HG03108 (cell line): ENCODE measurements around the gene MYOCD.

ENCODE experiments used
- ATAC-seq: cut with Tn5 transposase; IDR thresholded peaks from one replicate; pipeline ENCODE4 v1.9.1; 2021; ENCODE audit warnings: moderate library complexity; ENCODE audit not compliant: unreplicated experiment

MYOCD gene

GRCh38 chr17:12640364-12640763 is 25.3 kb upstream of the MYOCD start:
- no peak for ATAC-seq

GRCh38 chr17:12641084-12641483 is 24.6 kb upstream of the MYOCD start:
- ATAC-seq: no peak

DNA sequence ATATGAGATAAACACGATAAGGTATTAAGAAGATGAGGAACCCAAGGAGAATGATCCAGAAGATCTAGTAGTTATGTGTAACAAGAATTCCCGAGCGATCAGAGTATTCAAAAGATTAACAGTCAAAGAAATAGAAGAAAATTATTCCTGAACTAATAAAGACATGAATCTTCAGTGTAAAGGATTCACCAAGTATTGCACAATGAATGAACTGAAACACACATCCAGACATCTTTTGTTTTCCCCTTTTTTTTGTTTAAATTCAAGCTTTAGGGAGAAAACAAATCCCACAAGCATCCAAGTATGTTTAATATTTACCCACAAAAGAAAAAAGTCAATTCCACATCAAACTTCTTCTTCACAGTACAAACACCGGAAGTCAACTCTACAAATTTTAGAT is 23.7 kb upstream of the MYOCD start:
- ATAC-seq: no peak

DNA sequence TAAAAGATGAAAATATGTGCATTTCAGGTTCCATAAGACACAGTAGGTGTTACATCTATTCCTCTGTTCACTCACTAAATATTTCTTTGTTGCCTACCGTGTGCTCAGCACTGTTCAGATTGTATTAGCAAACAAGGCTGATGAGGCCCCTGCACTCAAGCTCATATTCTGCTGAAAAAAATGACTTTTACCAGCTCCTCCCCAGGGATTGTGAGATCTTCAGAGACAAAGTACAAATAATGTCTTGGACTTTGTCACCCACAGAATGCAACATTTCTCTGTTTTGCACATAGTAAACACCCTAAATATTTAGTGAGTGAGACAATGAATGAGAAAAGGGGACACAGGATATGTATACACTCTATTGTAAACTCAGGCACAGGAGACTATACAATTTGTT is 21.9 kb upstream of the MYOCD start:
- ATAC-seq: no peak

DNA sequence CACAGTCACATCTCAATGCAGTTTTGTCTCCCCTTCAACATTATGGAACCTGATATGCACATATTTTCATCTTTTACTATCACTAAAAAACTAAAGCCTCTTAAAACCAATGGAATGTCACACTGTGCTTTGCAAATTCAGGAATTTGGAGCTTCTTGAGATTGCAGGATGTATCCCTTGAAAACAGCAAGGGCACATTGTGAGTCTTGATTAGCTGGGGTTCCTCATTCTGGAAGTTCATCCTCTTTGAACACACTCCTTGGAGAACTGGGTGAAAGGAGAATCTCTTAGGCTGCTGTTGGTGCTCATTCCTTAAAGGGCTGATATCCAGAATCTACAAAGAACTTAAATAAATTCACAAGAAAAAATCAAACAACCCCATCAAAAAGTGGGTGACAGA is 21.1 kb upstream of the MYOCD start:
- ATAC-seq: no peak

- ATAC-seq: no peak
Observed at GRCh38 chr17:12646761-12647422, 18.8 kb upstream of the MYOCD start.

DNA sequence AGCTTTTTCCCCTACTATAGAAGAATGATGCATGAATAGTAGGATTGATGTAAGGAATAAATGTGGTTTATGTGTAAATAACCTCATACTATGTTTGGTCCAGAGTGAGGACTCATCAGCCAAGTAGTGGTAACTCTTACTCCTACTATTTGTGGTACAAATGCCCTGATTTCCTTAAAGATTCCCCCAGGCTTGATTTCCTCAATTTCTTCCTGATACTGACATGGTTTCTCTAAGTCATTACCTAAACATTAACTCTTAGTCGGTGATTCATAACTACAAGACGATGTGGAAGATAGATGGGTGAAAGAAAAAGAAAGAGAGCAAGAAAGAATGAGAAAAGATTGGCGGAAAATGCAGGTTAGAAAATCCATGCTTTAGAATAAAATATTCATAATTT is 17.2 kb upstream of the MYOCD start:
- ATAC-seq: no peak

GRCh38 chr17:12655936-12656335 is 9.8 kb upstream of the MYOCD start:
- ATAC-seq: no peak

GRCh38 chr17:12656354-12656753 is 9.3 kb upstream of the MYOCD start:
- no peak for ATAC-seq

DNA sequence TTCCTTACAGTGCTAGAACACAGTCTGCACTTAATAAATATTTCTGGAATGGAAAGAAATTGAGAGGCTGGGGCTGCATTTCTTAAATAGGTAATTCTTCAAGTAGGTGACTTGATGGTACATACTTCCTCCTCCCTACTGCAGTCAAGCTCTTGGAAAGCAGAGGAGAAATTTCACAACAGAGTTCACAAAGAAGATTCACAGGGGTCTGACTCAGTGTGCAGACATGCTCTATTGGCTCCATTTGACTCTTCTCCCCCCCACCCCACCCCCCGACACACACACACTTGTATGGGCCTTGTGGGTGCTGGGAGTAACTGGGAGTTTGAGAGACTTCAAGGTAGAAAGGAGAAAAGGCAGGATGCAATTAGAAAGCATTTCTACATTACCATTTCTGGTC is 6.2 kb upstream of the MYOCD start:
- no peak for ATAC-seq

DNA sequence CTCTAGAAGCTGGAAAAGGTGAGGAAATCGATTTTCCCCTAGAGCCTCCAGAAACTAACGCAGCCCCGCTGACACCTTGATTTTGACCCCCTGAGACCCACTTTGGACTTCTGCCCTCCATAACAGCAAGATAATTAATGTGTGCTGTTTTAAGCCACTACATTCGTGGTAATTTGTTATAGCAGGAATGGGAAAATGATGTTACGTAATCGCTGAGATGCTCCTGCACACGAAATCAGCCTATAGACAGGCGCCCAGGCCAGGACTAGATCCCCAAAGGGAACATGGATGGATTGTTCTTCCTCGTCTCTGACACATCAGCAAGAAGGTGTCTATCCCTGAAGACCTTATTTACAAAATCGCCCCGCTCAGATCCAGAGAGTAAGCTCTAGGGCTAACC is 1.4 kb upstream of the MYOCD start:
- no peak for ATAC-seq

DNA sequence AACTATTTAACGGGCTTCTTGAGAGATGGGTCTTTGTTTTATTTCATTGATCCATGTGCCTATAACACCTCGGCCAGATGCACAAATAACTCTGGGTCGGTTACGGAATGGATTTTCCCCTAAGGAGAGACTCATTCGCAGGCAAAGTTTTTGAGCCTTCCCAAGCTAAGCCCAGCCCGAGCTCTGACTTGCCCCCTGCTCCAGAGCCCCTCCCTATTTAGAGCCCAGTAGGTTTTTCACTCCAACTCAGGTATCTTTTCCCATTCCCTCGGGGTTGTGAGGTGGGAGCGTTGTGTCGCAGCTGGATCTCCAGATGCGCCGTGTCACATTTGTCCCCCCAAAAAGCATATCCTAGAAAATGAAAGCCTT is 812 bp upstream of the MYOCD start:
- no peak for ATAC-seq

GRCh38 chr17:12666718-12667117 is 1.0 kb downstream of the MYOCD start:
- ATAC-seq: no peak

DNA sequence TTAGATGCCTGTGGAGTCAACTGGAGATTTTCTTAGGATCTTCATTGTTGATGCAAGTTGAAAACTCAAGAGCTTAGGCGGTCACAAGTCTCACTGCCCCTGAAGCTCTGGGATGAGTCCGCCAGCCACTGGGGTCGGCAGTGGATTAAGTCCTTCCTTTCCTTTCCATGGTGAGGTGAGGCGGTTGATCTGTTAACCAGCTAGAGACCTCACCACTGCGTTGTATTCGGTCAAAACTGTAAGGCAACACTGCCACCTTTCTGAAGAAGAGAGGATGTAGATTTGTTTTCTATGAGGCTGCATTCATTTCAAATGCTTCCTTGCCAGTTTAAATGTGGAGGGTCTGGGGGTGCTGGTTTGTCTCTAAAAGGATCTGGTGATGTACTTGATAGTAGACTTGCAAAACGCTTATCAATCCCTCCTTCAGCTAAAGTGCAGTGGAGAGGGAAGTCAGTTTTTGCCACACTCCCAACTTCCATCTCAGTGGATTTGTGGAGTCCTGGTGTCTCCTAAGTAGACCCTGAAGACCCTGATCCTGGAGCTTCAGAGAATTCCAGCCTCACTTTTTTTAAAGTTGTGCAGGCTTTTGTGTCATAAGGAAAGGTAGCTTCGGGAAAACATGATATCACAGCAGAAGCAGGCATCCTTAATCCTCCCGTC is 1.7 kb downstream of the MYOCD start:
- no peak for ATAC-seq

- ATAC-seq: no peak
Observed at GRCh38 chr17:12671906-12672305, 6.2 kb downstream of the MYOCD start.

DNA sequence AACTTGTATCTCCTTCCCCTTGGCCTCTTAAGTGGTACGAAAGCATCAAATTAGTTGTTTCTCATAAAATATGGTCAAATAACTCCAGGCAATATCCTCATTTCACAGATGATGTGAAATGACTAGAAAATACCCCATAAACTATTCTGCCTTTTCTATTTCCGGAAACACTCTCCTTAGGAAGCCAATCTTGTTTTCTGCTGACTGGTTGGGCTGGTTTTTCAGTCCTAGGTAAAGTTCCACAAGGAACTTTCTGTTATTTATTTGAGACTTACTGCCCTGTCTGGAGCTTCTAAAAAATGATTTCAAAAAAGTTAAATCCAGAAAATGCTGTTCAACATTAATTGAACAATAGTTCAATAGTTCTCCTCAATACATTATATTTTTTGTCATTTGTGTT is 7.3 kb downstream of the MYOCD start:
- no peak for ATAC-seq

- no peak for ATAC-seq
Observed at GRCh38 chr17:12673788-12674187, 8.1 kb downstream of the MYOCD start.

DNA sequence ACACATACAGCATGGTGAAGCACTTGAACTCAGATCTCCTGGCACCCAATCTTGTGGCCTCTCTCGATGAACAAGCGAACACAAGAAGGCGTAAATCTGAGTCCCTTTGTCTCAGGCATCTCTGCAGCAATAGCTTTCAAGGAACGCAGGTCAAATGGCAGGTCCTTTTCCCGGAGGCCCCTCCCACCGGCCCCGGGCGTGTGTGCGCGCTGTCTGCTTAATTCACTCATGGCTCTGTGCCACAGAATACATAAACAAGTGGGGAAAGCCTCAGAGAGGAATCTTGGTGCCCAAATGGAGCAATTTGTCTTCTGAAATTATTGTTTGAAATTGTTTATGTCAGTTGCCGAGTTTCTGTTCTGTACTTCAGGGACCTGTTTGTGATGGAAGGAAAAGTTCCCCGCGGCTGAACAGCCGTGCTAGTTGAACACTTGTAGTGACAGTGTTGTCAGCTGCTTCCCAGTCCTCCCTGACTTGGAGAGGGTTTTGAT is 14.8 kb downstream of the MYOCD start:
- ATAC-seq: no peak

- ATAC-seq: no peak
Observed at GRCh38 chr17:12680993-12681392, 15.3 kb downstream of the MYOCD start.

DNA sequence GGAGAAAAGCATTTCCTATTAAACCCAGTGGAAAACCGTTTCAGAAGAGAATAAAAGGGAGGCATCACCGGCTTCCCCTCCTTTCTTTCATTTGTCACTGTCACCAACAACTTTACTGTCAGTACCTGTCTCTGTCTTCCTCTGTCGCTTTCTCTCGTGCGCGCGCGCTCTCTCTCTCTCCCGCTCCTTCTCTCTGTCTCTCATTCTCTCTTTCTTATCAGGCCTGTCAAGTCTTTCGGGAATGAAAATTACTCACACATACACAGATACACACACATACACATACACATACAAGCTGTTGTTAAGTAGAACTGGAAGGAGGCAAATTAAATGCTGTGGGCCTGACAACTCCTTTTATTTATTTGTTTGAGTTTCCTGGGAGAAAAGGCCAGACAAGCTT is 17.6 kb downstream of the MYOCD start:
- no peak for ATAC-seq

DNA sequence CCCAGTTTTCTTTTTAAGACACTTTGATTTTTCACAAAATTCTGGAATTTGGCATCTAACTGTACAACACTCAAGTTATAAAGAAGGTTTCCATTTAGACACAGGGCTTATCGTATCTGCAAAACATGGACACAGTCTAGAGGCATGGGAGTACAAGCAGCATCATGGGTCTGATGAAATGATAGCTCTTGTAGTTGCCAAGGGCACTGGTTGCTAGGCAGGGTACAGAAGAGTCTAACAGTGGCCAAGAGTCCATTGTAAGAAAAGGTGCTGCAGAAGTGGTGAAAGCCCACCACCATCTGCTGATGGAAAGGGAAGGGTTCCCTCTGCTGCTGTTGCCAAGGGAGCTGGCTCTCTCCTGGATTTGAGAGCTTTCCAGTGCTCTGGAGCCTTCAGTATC is 20.8 kb downstream of the MYOCD start:
- no peak for ATAC-seq

DNA sequence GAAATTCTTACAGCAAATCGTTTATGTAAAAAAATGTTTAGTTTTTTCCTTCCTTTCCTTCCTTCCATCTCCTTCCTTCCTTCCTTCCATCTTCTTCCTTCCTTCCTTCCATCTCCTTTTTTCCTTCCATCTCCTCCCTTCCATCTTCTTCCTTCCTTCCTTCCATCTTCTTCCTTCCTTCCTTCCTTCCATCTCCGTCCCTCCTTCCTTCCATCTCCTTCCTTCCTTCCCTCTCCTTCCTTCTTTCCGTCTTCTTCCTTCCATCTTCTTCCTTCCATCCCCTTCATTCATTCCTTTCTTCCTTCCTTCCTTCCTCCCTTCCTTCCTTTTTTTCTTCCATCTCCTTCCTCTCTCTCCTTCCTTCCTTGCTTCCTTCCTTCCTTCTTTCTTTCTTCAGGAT is 22.7 kb downstream of the MYOCD start:
- no peak for ATAC-seq

DNA sequence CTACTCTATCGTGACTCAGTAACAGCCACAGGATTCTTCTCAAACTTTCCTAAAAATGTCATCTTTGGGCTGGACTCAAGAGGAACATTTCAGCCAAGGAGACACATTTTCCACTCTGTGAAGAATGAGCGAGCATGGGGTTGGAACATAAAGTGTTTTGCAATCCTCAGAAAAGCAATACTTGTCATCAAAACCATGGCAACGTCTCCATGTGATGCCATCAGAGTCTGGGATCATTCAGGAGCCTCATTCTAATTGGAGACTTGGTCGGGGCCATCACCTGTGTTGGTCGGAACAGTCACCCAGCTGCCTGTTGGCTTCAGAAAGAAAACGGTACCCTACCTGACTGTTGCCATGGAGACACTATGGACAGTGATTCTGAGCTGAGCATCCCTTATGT is 25.5 kb downstream of the MYOCD start:
- ATAC-seq: no peak
